ENCODE data around the gene VTN.

The VTN gene, protein sequence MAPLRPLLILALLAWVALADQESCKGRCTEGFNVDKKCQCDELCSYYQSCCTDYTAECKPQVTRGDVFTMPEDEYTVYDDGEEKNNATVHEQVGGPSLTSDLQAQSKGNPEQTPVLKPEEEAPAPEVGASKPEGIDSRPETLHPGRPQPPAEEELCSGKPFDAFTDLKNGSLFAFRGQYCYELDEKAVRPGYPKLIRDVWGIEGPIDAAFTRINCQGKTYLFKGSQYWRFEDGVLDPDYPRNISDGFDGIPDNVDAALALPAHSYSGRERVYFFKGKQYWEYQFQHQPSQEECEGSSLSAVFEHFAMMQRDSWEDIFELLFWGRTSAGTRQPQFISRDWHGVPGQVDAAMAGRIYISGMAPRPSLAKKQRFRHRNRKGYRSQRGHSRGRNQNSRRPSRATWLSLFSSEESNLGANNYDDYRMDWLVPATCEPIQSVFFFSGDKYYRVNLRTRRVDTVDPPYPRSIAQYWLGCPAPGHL

DNA sequence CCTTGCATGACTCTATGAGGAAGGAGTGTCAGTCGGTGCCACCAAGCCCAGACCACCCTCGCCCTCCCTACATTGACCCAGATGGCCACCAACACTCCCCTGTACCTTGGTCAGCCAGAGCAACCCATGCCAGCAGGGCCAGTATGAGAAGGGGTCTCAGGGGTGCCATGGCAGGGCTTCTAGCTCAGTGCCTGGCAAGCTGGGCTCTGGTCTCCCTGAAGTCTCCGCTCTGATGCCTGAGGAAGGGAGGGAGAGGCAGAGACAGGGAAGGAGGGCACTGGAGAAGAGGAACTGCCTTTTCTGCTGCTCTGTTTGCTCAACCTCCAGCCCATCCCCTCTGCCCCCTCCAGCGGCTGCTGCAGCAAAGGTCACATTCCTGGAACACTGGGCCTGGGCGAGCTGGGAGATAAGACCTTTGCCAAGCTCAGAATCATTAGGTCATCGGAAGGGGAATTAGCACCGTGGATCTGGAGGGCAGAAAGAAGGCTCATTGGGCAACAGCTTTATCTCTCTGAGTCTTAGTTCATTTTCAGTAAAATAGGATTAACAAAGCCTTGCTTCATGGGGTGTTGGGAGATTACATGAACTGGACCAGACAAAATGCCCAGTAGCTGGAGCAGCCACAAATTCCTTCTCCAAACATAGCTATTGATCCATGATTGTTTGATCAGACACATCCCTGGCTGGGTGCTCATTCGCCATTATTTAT, at the start of gene VTN:
Gene VTN (minus strand): TSS at position 273 of the 709 bp plus-strand sequence. CDS start 104 bp downstream, at position 169.
- no peak for DNase-seq (ENCODE audit: low read depth)

DNA sequence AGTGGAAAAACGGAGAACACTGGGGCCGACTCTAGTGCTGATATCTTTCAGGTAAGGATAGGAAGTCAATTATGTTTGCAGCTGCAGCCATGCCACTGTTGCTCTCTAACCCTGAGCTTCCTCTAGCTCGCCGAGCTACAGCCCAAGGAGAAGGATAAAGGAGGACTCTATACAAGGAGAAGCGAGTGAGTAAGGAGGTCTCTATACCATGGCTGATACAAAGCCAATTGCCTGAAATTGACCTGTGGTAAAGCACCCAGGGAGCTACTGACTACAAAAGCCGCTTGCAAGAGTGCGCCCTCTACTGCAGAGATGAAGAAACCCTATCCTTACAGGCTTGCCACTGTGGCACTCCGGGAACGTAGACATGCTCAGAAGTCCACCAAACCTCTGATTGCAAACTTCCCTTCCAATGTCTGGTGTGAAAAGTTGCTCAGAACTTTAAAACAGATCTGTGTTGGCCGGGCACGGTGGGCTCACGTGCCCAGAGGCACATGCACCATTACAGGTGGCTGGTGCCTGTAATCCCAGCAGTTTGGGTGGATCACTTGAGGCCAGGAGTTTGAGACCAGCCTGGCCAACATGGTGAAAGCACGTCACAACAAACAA, 46.7 kb upstream of the VTN start:
- DNase-seq (ENCODE audit: low read depth) = peak; percentile 52

DNA sequence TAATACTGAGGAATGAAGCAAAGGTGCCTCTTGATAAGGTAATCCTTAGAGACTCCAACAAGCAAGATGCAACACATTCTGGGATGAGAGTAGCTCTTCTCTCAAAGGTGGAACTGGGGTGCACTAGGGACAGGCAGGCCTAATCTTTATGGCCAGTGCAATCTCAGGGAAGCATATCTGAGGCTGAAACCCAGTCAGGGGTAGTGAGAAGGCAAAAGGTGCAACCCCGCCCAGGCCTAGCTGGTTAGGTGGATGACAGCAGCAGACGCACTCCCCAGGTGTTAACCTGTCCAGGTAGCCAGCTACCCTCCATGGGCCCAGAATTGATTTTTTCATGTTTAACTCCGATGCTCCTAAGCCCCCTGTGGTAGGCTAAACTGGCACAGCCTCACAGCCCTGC, 45.8 kb upstream of the VTN start:
- DNase-seq (ENCODE audit: low read depth) = no peak

DNA sequence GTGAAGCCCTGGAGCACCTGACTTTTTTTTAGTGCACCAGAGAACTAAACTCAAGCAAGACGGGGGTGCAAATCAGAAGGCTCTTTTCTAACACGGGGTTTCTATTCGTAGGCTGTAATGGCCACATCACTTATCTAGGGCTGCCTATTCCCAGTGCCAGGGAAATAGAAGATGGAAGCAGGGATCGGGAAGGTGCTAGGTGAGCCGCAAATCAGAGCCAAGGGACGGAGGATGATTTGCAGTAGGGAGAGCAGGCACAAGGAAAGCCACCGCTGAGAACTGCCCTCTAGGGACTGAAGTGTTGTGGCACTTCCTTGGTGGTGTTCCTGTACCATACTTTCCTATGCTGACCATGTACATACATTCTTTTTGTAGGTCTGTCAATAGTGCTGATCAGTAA, 43.7 kb upstream of the VTN start:
- no peak for DNase-seq (ENCODE audit: low read depth)

DNA sequence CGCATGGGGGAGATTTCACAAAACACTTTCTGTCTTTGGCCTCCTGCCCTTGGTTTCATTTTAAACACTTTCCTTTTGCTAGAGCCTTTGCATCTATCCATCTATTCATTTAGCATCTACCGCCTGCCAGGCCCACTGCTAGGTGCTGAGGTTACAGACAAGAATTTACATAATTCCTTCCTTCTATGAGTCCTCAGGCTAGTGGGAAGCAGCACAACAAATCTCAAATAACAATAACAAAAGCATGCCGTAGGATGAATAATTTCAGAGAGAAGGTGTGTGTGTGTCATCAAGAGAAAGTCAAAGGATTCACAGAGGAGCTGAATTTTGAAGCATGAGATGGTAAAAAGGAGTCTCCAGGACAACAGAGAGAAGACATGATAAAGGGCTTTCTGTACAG, 42.0 kb upstream of the VTN start:
- no peak for DNase-seq (ENCODE audit: low read depth)

DNA sequence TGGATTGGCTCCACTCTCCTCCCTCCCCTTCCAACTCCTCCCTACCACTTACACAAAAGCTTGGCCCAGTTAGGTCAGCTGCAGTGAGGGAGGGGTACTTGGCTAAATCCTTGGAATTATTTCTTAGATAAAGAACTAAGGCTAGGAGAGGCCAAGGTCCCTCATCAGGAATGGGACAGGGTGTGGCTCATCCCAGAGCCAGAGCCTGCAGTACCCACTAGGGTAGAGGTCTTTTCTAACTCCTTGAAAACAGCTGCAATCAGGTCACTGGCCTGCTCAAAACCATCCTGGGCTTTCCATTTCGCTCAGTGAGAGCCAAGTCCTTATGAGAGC, 37.8 kb upstream of the VTN start:
- no peak for DNase-seq (ENCODE audit: low read depth)

DNA sequence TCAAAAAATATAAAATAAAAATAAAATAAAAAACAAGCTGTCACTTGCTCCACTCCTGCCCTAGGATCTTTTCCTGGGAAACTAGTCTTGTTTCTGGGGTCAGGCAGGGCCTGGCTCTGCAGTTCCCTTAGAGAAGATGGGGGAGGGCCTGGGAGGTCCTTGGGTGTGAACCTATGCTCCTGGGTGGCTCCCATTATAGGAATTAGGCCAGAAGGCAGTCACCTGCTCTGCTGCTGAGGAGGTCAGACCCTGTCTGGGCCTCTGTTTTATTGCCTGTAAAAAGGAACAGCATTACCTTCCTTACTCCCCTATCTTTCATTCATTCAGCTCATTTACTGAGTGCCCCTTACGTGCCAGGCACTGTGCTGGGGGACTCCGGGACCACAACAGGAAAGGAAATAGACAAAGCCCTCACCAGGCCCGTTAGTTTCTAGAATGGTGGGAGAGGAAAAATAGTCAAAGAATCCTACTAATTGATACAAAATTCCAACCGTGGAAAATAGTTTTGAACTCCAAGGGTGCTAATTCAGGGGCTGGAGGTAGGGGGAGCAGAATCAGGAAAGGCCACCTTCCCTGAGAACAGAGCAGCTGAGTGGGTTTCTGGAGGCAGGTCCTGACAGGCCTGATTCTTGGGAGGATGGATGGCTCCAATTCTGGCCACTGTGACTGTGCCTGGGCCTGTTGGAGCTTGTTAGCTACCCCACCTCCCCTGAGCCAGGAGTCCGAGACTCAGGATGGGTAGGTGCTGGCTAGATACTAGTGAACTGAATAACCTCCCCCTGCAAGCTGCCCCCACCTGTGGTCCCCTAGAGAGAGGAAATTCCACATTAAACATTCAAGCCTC, 37.2 kb upstream of the VTN start:
- no peak for DNase-seq (ENCODE audit: low read depth)

DNA sequence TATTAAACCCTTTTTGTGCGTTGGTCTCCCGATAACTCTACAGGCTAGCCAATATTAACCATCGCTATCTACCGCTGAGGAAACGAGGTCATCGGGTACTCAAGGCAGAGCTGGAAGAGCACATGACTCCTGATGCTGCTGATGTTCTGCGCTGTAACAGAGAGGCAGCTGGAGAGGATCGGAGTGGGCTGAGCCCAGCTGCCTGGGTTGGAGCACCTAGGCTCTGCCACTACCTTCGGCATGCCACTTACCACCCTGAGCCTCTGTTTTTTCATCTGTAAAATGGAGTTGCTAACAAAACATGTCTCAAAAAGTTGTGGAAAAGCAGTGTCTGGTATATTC, 36.3 kb upstream of the VTN start:
- DNase-seq (ENCODE audit: low read depth) = no peak

DNA sequence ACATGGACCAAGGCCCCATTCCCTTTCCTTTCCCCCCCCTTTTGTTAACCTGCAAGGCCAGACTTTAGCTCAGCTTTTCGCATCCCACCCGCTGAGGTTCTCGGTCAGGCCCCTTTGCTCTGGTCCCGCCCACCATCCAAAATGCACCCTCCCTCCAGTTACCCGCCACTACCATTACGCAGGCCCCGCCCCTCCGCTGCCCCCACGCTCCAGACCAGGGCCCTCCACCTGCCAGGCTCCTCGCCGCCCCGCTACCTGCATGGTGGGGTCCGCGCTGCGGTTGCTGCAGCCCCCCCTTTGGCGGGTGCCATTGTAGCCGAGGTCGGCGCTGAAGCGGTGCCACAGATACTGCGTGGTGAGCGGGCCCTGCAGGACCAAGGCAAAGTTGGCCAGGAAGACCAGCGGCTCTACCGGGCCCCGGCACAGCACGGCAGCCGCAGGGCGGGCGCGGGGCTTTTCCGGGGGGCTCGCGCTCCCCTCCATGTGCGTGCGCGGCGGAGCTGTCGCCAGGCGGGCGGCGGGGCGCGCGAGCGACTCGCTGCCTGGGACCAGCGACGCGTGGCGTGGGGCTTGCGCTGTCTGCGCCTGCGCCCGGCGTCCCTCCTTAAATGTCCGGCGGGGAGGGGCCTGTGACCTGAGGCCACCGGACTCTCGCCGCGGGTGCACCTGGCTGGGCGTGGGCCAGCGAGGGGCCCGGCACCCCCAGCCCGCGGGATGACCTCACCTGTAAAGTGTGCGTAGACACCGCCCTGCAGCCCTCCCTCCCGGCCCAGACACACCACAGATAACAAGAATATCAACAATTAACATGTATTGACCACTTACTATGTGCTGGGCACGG, 35.7 kb upstream of the VTN start, which contains the start of gene SLC46A1:
Gene SLC46A1 (minus strand): TSS at position 581 of the 841 bp plus-strand sequence. CDS start 98 bp downstream, at position 483.
- DNase-seq (ENCODE audit: low read depth) = peak; percentile 55

DNA sequence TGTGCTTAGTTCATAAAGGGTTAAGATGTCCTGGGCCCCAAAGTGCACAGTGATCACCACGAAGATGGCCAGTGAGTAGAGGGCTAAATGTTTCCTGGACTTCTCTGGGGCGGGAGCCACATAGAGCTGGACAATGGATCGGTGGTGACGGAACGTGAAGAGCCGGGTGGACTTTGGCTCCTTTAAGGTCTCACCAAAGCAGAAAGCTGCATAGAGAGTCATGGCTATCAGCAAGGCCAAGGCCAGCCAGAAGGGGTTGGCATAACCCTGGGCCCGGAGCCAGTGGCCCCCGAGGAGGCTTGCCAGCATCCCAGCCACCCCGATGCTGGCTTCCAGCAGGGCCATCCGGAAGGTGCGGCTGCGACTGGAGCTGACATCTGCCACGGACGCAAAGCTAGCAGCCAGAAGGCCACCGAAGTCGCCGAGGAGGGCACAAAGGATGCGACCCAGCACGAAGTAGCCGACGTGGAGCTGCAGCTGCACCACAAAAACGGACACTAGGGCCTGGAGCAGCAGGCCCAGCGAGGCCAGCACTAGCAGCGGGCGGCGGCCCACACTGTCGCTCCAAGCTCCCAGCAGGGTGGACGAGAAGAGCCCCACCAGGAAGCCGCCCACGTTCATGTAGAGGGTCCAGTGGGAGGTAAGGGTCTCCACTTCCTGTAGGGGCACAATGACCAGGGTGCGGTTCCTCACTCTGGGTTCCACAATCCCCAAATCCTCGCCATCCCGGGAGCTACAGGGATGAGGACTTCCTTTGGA, 34.9 kb upstream of the VTN start:
- DNase-seq (ENCODE audit: low read depth) = no peak

DNA sequence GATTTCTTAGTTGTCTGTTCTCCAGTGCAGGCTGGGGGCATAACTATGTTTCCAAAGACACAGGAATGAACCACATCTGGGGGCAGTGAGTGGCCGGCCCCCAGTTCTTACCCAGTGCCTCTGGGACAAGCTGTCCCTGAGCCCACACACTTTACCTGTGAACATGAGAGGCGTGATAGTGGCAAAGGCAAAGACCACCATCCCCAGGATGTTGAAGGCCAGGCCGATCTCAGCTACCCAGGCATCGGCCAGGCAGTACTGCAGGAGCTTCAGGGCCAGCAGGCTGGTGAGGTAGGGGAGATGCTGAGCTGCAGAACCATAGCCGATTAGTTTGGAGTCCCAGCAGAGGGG, 34.3 kb upstream of the VTN start:
- no peak for DNase-seq (ENCODE audit: low read depth)

DNA sequence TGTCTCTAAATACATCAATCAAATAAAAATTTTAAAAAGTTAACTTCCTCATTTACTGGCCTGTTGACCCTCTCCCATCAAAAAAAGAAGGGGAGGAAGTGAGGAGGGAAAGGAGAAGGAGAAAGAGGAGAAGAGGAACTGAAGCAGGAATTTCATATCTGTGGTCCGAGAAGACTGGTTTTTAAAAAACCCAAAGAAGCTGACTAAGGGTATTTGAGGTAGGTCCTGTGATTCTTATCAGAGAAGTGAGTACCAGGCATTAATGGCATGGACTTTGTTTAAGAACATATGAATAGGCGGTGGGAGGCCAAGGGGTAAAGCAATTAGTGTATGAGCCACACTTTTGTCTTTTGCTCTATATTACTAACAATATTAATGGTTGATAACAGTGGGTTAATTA, 33.9 kb upstream of the VTN start:
- DNase-seq (ENCODE audit: low read depth) = no peak

DNA sequence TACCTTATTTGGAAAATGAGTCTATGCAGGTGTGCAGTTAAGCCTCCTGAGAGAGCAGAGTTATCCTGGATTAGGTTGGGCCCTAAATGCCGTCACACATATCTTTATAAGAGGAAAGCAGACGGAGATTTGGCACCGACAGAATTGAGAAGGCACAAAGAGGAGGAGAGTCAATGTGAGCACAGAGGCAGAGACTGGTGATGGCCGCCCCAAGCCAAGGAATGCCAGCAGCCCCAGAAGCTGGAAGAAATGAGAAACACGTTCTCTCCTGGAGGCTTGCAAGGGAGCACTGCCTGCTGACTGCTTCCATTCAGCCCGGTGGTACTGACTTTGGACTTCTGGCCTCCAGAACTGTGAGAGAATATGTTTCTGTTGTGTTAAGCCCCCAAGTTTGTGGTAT, 32.7 kb upstream of the VTN start:
- DNase-seq (ENCODE audit: low read depth) = no peak

DNA sequence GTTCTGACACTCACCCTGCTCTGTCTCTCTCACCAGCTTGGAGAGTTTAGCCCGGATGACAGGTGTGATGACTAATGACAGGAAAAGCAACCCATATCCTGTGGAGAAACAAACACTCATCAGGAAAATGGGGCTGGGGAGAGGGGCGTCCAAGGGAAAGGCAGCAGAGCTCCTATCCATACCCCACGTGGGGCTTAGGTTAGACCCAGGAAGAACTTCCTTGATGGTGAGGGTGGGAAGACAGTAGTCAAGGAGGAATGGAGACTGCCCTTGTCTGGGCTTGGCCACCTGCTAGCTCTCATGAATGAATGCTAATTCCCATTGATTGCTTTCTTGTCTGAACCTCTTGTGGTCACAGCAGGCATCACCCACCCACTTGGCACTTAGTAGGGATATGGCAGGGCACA, 32.1 kb upstream of the VTN start:
- DNase-seq (ENCODE audit: low read depth) = no peak

DNA sequence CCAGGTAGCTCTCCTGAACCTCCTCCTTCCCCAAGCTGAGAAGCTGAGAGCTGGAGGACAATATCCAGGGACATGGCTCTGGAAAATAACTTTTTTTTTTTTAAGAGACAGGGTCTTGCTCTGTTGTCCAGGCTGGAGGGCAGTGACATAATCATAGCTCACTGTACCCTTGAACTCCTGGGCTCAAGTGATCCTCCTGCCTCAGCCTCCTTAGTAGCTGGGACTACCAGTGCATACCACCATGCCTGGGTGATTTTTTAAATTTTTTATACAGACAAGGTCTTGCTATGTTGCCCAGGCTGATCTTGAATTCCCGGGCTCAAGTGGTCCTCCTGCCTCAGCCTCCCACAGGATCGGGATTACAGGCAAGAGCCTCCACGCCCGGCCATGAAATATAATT, 29.7 kb upstream of the VTN start:
- DNase-seq (ENCODE audit: low read depth) = no peak

DNA sequence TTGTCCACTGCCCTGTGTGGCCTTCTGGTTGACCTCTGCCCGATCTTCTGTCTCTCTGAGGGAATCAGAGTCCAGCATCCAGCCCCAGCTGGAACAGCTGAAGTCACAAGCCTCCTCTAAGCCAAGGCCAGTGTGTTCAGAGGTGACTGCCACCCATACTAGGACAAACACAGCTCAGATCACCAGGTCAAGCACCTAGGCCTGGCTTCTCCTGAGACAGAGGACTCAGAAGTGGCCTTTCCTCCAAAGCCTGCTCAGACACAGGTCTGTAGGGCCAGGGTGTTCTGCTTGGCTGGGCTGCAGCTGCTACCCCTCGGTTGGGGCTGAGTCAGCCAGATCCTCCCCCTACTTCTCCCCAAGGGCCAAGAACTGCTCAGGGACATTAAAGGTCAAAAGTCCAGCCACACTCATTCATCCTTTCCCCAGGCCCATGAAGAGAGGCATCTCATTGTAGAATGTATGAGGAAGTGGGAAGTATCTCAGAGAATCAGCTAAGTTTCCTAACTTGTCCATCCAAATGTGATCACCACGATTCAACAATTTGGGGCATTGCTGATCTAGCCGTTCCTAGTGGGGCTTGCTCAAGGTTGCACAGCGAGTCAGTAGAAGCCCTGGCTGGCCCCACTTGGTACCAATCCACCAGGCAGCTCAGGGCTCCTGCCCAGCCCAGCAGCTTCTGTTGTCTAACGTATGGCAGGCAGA, 28.3 kb upstream of the VTN start:
- no peak for DNase-seq (ENCODE audit: low read depth)

DNA sequence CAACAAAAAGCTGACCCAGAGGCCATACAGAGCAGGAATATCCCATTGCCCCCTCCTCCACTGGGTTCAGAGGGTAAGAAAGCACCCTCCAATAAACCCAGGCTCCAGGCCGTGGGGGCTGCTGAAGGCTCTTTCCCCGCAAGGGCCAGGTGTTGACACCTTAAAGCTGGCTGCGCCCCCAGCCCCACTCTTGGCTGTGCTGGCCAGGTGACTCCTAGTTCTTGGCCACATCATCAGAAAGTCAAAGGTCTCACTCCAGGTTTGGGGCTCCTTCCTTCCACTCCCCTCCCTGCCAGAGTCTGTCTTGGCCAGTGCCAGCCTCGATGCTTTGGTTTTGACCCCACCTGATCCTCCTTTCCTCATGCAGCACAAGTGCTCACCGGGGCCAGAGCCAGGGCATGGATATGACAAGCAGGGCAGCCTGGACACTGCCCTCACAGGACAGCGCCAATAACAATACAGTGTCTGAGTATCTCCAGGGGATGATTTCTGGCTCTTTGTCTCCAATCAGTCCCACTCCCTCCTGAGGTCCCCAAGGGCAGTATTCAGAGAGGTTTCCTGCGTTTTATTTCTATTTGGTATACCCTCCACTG, 27.7 kb upstream of the VTN start:
- no peak for DNase-seq (ENCODE audit: low read depth)

DNA sequence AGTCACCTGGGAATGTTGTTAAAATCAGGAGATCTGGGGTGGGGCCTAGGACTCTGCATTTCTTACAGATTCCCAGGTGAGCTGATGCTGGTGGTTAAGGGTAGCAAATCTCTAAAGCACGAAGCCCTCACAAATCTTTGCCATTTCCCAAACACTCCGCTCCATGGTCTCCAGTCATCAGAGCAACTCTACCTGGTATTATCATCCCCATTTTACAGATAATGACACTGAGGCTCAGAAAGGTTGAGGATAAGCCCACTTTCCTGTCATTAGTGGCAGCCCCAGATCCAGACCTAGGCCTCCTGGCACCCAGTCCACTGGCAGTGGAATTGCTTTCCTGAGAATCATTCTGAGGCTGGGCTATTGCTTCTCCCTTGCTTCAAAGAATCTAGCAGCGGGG, 27.2 kb upstream of the VTN start:
- DNase-seq (ENCODE audit: low read depth) = no peak

DNA sequence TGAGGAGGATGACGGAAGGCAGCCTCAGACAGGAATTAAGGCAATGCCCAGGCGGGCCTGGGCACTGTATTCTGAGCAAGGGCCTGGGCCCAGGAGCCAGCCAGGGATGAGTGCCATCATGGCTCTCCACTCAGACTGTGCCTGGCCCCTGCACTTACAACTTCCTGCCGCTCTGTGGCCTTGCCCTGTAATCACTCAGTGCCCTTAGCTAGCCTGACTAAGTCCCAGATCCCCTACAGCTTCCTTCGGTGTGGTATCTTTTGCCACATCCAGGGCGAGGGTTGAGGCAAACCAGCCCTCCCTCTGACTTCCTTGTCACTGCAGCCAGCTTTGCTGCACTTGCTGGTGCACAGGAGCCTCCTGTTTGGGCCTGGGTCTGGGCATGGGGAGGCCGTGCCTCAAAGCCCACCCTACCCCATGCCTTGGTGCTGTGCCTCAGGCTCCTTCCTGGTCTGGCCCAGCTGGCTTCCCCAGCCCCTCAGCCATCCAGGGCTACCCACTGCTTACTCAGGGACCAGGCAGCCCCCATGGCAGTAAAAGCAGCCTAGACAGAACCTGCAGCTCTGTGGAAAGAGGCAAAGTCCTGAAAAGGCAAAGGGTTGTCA, 26.6 kb upstream of the VTN start:
- no peak for DNase-seq (ENCODE audit: low read depth)
